ENCODE results near the gene DCDC2. TPM values are rescaled to one million over a fixed set of nuclear protein-coding genes. Genes with fewer than 3 reads are reported as not detected.

The DCDC2 gene
- total RNA-seq, 1 donor from 2014 or later = 0.13 TPM

GRCh38 chr6:24193364-24193763 lies 164.5 kb downstream of the DCDC2 start:
- Mint-ChIP-seq H3K36me3 (ENCODE audit: low read depth, unreplicated experiment) (no peaks in the 10 kb centered on the region), H3K27me3 (ENCODE audit: unreplicated experiment) (peaks cover 2% of the 10 kb centered on the region), H3K4me1 (ENCODE audit: unreplicated experiment) (no peaks in the 10 kb centered on the region), H3K9me3 (ENCODE audit: unreplicated experiment) (no peaks in the 10 kb centered on the region), H3K4me3 (ENCODE audit: unreplicated experiment) (no peak overlapping the region), H3K27ac (ENCODE audit: unreplicated experiment) (no peak overlapping the region)
- TF ChIP-seq, protein P1, sequence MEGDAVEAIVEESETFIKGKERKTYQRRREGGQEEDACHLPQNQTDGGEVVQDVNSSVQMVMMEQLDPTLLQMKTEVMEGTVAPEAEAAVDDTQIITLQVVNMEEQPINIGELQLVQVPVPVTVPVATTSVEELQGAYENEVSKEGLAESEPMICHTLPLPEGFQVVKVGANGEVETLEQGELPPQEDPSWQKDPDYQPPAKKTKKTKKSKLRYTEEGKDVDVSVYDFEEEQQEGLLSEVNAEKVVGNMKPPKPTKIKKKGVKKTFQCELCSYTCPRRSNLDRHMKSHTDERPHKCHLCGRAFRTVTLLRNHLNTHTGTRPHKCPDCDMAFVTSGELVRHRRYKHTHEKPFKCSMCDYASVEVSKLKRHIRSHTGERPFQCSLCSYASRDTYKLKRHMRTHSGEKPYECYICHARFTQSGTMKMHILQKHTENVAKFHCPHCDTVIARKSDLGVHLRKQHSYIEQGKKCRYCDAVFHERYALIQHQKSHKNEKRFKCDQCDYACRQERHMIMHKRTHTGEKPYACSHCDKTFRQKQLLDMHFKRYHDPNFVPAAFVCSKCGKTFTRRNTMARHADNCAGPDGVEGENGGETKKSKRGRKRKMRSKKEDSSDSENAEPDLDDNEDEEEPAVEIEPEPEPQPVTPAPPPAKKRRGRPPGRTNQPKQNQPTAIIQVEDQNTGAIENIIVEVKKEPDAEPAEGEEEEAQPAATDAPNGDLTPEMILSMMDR (IDR thresholded peaks at IDR 0.05; ENCODE audit: unreplicated experiment) = no peak
- no peak for DNase-seq (ENCODE audit: low spot score)

- DNase-seq (ENCODE audit: low spot score) = no peak
- no peaks in the 10 kb centered on the region for H3K9me3 Mint-ChIP-seq (ENCODE audit: unreplicated experiment)
- peaks cover 2% of the 10 kb centered on the region for H3K27me3 Mint-ChIP-seq (ENCODE audit: unreplicated experiment)
- no peak overlapping the region for H3K27ac Mint-ChIP-seq (ENCODE audit: unreplicated experiment)
- TF ChIP-seq, protein P1 (IDR thresholded peaks at IDR 0.05; ENCODE audit: unreplicated experiment) = no peak
- no peak overlapping the region for H3K4me3 Mint-ChIP-seq (ENCODE audit: unreplicated experiment)
- H3K36me3 Mint-ChIP-seq (ENCODE audit: low read depth, unreplicated experiment) = no peaks in the 10 kb centered on the region
- H3K4me1 Mint-ChIP-seq (ENCODE audit: unreplicated experiment) = no peaks in the 10 kb centered on the region
Measured at GRCh38 chr6:24191346-24191745, 166.5 kb downstream of the DCDC2 start.

- no peak for DNase-seq (ENCODE audit: low spot score)
- TF ChIP-seq, protein P1 (IDR thresholded peaks at IDR 0.05; ENCODE audit: unreplicated experiment) = no peak
- Mint-ChIP-seq H3K36me3 (ENCODE audit: low read depth, unreplicated experiment) (no peaks in the 10 kb centered on the region), H3K9me3 (ENCODE audit: unreplicated experiment) (no peaks in the 10 kb centered on the region), H3K4me1 (ENCODE audit: unreplicated experiment) (no peaks in the 10 kb centered on the region), H3K4me3 (ENCODE audit: unreplicated experiment) (no peak overlapping the region), H3K27ac (ENCODE audit: unreplicated experiment) (no peak overlapping the region), H3K27me3 (ENCODE audit: unreplicated experiment) (peaks cover 2% of the 10 kb centered on the region)
Measured at GRCh38 chr6:24188578-24189080, 169.2 kb downstream of the DCDC2 start.

DNA sequence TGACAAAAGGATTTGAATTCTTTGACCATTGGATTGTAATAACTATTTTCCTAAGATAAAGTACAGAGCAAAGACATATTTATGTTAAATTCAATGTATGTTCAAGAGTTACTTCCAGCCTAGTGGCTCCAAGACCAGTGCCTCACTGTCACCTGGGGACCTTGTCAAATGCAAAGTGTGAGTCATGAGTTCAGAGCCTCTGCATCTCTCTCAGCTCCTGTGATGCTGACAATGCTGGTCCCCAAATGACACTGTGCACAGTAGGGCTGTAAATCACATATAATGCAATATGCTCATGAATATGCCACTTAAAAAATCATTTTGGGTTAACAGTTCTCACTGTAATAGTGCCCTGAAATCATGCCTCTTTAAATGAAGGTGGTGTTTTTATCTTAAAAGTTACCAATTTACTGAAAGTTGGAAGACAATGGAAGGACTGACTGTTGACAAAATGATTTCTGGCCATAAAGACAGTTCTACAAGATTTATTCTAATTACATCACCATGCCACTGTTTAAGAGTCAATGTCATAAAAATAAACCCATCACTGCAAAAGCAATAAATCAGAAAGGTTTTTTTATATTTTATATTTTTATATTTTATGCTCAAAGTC lies 169.8 kb downstream of the DCDC2 start:
- Mint-ChIP-seq H3K4me1 (ENCODE audit: unreplicated experiment) (no peaks in the 10 kb centered on the region), H3K27ac (ENCODE audit: unreplicated experiment) (no peak overlapping the region), H3K27me3 (ENCODE audit: unreplicated experiment) (peaks cover under 1% of the 10 kb centered on the region), H3K4me3 (ENCODE audit: unreplicated experiment) (no peak overlapping the region), H3K9me3 (ENCODE audit: unreplicated experiment) (no peaks in the 10 kb centered on the region), H3K36me3 (ENCODE audit: low read depth, unreplicated experiment) (no peaks in the 10 kb centered on the region)
- DNase-seq (ENCODE audit: low spot score) = no peak
- TF ChIP-seq, protein P1 (IDR thresholded peaks at IDR 0.05; ENCODE audit: unreplicated experiment) = no peak

DNA sequence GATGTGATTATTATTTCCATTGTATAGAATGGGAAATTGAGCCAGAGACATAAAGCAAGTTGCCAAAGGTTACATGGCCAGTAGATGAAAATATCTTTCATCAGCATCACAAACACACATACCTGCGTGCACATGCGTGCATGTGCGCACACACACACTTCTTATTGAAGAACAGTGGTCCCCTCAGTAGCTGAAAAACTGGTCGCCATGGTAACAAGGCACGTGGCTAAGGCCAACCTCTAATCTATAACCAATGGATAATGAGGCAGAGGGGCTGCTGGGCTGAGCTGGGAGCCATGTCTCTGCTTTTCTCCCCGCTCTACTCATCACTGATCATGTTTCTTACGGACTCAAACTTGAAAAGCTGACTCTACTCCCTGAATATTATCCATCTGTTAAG lies 171.5 kb downstream of the DCDC2 start:
- H3K27me3 Mint-ChIP-seq (ENCODE audit: unreplicated experiment) = no peaks in the 10 kb centered on the region
- H3K9me3 Mint-ChIP-seq (ENCODE audit: unreplicated experiment) = no peaks in the 10 kb centered on the region
- no peaks in the 10 kb centered on the region for H3K4me1 Mint-ChIP-seq (ENCODE audit: unreplicated experiment)
- DNase-seq (ENCODE audit: low spot score) = no peak
- no peak overlapping the region for H3K4me3 Mint-ChIP-seq (ENCODE audit: unreplicated experiment)
- TF ChIP-seq, protein P1 (IDR thresholded peaks at IDR 0.05; ENCODE audit: unreplicated experiment) = no peak
- H3K27ac Mint-ChIP-seq (ENCODE audit: unreplicated experiment) = no peak overlapping the region
- no peaks in the 10 kb centered on the region for H3K36me3 Mint-ChIP-seq (ENCODE audit: low read depth, unreplicated experiment)
